OCI-LY7 (cell line): ENCODE results near the gene SLC13A3.

Experiments used
- EZH2phosphoT487 ChIP-seq: fragments of 200-600 bp; sonication (generic); IDR thresholded peaks from 2 replicates; pipeline ENCODE4 v1.6.1; 2018; ENCODE audit warnings: low read depth, borderline replicate concordance, mild to moderate bottlenecking, mixed run types, antibody characterized with exemption, low read length, moderate library complexity, mixed read lengths
- TF ChIP-seq, protein P1 (sequence below): fragments of 200-600 bp; sonication (generic); conservative IDR thresholded peaks from 2 replicates; pipeline ENCODE4 v1.5.1; 2014; ENCODE audit warnings: mild to moderate bottlenecking, antibody characterized with exemption, low read length, moderate library complexity, mixed read lengths

DNA sequence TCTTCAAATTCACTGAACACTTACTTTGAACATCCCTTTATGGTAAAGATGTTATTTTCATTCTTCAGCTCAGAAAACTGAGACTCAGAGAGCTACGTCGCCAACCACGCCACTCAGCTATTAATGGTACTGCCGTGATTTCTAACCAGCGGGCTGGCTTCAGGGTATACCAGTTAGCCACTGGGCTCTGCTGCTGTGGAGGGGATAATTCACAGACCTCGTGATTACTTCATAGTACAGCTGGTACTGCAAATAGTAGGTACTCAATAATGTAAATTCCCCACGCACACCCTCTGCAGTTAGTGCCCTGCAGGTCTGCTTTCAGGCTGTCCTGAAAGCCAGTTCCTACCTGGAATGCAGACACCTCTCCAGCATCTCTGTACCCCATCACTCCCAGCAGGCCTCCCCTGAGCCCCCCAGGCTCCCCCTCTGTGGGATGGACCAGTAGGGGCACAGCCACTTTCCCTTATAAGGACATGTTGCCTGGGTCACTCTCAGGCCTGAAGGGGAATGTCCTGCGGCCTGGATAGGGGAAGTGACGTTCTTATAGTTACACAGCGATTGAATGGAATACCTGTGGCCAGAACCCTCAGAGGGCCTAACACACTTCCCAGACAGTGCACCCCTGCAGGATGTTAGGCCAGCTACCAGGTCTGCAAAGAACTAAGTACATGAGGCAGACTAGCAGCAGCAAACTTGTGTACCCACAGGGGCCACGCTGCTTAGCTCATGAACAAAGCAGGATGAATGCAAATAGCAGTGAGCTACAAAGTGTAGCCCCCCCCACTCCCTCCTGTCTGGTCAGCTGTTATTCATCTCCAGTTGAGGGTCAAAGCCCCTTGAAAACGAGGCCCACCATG lies 99.5 kb downstream of the SLC13A3 start:
- TF ChIP-seq, protein P1, sequence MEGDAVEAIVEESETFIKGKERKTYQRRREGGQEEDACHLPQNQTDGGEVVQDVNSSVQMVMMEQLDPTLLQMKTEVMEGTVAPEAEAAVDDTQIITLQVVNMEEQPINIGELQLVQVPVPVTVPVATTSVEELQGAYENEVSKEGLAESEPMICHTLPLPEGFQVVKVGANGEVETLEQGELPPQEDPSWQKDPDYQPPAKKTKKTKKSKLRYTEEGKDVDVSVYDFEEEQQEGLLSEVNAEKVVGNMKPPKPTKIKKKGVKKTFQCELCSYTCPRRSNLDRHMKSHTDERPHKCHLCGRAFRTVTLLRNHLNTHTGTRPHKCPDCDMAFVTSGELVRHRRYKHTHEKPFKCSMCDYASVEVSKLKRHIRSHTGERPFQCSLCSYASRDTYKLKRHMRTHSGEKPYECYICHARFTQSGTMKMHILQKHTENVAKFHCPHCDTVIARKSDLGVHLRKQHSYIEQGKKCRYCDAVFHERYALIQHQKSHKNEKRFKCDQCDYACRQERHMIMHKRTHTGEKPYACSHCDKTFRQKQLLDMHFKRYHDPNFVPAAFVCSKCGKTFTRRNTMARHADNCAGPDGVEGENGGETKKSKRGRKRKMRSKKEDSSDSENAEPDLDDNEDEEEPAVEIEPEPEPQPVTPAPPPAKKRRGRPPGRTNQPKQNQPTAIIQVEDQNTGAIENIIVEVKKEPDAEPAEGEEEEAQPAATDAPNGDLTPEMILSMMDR, result no peak
- no peak for TF ChIP-seq EZH2phosphoT487
